ENCODE data around the gene DIS3L2.
"Not testable (repeated sequence)": the region's sequence is repeated elsewhere in the genome, so short reads cannot be mapped to it uniquely, and the experiment has no call there.

- TF ChIP-seq CTCF, POLR2AphosphoS5, POLR2A, EP300 (IDR thresholded peaks at IDR 0.05): not testable (repeated sequence)
These were observed 423.5 kb downstream of the DIS3L2 start for GRCh38 chr2:232385058-232385457.
